ENCODE measurements around the gene NXPE4.

DNA sequence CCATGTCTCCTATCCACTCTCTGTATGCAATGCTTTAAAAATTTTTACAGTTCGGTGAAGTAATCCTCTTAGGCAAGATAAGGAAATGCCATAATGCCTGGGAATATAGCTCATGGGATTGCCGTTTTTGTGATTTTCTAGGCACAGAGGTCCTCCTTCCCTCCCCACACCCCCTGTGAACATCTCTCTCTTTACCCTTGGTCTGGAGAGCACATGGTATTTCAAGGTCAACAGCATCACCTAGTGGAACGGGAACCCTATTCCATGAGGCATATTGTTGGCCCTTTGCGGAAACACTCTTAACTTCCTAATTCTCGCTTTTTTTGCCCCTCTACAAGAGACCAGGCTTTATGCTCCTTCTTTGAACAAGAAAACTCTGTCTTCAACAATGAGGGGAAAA, 8.8 kb downstream of the NXPE4 start:
- TF ChIP-seq POLR2AphosphoS5 (IDR thresholded peaks at IDR 0.05) (no peak), CTCF (IDR thresholded peaks at IDR 0.05) (no peak)

All from suprapubic skin (tissue), 3 donors.